Pancreas (tissue), 10 donors: ENCODE data around the gene ATRNL1. TPM values are rescaled to one million over a fixed set of nuclear protein-coding genes. Genes with fewer than 3 reads are reported as not detected.
A peak's percentile ranks its signal among the peaks of the same experiment; 100 is the strongest.

ENCODE experiments used
- ATAC-seq, 4 donors: fragments of 200-7000 bp; cut with Tn5 transposase; one replicate each; pipeline versions ENCODE4 v1.8.0 to v1.9.1; 2020; ENCODE audit warnings: mild to moderate bottlenecking in 4 of 4, moderate library complexity in 4 of 4
- DNase-seq, 6 donors: peaks; one replicate each; pipeline ENCODE4 v3.0.0-alpha.2; 2020
- FAIRE-seq: peaks from 2 replicates; lab custom pipeline; 2012; peaks lifted over from hg19 to GRCh38; lab: Jason Lieb, UNC
- H3K27ac ChIP-seq, 4 donors: fragments of 200-600 bp; sonication (generic); 1 replicate in 3 of 4; 2 replicates in 1 of 4; pipeline versions ENCODE4 v1.5.0 to v1.8.0; 2020
- H3K27me3 ChIP-seq, 4 donors: fragments of 200-600 bp; one replicate each; pipeline ENCODE4 v1.8.0; 2021
- H3K36me3 ChIP-seq, 3 donors: fragments of 200-600 bp; sonication (generic) in 1 of 3; one replicate each; pipeline versions ENCODE4 v1.5.0 to v1.8.0; 2020 to 2021
- H3K4me1 ChIP-seq, 3 donors: fragments of 200-600 bp; one replicate each; pipeline ENCODE4 v1.8.0; 2021
- H3K4me3 ChIP-seq, 4 donors: fragments of 200-600 bp; sonication (generic) in 2 of 4; one replicate each; pipeline versions ENCODE4 v1.5.0 to v1.8.0; 2020 to 2021
- H3K9me3 ChIP-seq, 4 donors: fragments of 200-600 bp; one replicate each; pipeline ENCODE4 v1.8.0; 2021
- WGBS, 2 donors: extraction: QIAGEN DNeasy Blood & Tissue Kit; methylation state at CpG; one replicate each; pipeline ENCODE4 v1.1.7; 2013; 5-methylcytosine and 5-hydroxymethylcytosine counted together
- intact Hi-C, 3 donors: fragments of 100-400 bp; cut with DNase I; formaldehyde crosslinking; loops; one replicate each; pipeline versions ENCODE4 v1.11.1 to v1.14.2; 2022
- polyA plus RNA-seq, 2 donors: library from polyadenylated mRNA; stranded (reverse); fragments of 200-250 nt; gene quantifications; one replicate each; pipeline ENCODE4 v1.2.3, GENCODE V29; 2013
- total RNA-seq, 6 donors: library from RNA; stranded (reverse); fragmentation: NEBNext Ultra II Directional in 4 of 6; extraction: Animal tissue kit (Norgen Biotek cat#: 25700) in 4 of 6; gene quantifications; one replicate each; pipeline versions ENCODE4 v1.2.1 to v1.2.4, GENCODE V29; 2021 to 2023
- TF ChIP-seq, protein P1 (sequence below), 4 donors: fragments of 200-600 bp; sonication (generic) in 3 of 4; IDR thresholded peaks; one replicate each; pipeline versions ENCODE4 v1.5.0 to v1.8.0; 2021; ENCODE audit warnings: antibody characterized with exemption in 4 of 4
- donor health status: healthy with polysubstance abuse.
- donor health status: DM: no; HTN: no; CAD: no; lungs with moderate emphysema.
- donor health status: DM: no; HTN: no; CAD: no.
- donor health status: control.
- donor health status: control.
- donor health status: Bipolar disorder and iron deficiency.
- donor health status: DM: yes; HTN: yes; CAD: no.
- donor health status: DM: no; HTN: no; CAD: no.
- donor health status: DM: no; HTN: no; CAD: no.
- donor health status: DM: yes; HTN: yes; CAD: no.

ATRNL1 gene
- total and polyA plus RNA-seq, 8 donors = 0.91 to 5.7 (median 3.9) TPM

DNA sequence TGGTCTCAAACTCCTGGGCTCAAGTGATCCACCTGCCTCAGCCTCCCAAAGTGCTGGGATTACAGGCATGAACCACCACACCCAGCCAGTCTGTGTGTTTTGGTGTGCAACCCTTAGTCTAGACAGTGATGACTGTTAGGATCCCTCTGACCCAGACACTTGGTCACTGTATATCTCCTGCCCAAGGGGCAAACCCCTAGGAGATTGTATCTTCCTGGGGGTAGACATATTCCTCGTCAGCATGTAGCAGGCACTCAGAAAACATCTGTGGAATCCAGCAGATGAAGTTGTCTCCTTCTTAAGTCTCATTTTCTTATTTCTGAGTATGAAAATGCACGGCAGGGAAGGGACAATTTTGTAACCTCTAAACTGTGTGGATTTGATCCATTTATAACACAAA lies 887.3 kb downstream of the ATRNL1 start:
- H3K27ac ChIP-seq = no peak overlapping the region
- H3K9me3 ChIP-seq = no peaks in the 10 kb centered on the region
- peaks cover 0 to 5% (median 0%) of the 10 kb centered on the region in 4 donors for H3K27me3 ChIP-seq
- DNase-seq (no peak), ATAC-seq (no peak), FAIRE-seq (no peak)
- H3K4me3 ChIP-seq = no peak overlapping the region
- 68 to 73% methylated on average over 2 of the region's 2 CpGs for WGBS, 2 donors
- intact Hi-C loops = no loop called here
- H3K4me1 ChIP-seq = no peaks in the 10 kb centered on the region
- H3K36me3 ChIP-seq = no peaks in the 10 kb centered on the region
- TF ChIP-seq, protein P1, sequence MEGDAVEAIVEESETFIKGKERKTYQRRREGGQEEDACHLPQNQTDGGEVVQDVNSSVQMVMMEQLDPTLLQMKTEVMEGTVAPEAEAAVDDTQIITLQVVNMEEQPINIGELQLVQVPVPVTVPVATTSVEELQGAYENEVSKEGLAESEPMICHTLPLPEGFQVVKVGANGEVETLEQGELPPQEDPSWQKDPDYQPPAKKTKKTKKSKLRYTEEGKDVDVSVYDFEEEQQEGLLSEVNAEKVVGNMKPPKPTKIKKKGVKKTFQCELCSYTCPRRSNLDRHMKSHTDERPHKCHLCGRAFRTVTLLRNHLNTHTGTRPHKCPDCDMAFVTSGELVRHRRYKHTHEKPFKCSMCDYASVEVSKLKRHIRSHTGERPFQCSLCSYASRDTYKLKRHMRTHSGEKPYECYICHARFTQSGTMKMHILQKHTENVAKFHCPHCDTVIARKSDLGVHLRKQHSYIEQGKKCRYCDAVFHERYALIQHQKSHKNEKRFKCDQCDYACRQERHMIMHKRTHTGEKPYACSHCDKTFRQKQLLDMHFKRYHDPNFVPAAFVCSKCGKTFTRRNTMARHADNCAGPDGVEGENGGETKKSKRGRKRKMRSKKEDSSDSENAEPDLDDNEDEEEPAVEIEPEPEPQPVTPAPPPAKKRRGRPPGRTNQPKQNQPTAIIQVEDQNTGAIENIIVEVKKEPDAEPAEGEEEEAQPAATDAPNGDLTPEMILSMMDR (IDR thresholded peaks at IDR 0.05) = no peak

DNA sequence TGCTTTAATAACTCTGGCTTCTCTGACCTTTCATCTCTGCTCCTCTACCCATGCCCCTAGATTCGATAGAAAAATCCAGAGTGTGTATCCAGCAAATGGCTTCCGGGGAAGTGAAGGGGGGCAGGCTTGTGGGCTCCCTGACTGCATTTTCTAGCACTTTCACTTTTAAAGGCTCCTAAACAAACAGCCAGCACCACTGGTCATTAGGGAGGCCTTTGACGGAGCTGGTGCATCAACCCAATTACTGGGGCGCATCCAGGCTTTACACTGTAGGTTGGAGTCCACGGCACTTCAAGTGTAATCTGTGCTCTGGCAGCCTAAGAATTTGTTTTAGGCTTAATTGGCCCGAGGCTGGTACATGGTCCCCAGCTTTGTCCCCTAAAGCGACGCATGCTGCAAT lies 887.9 kb downstream of the ATRNL1 start:
- DNase-seq (no peak), FAIRE-seq (no peak), ATAC-seq (peak in 1 of 4 donors; percentile 27)
- TF ChIP-seq, protein P1 (IDR thresholded peaks at IDR 0.05) = no peak
- WGBS, 2 donors = 57 to 65% methylated on average over 8 of the region's 8 CpGs
- H3K27ac ChIP-seq = no peak overlapping the region
- H3K27me3 ChIP-seq = peaks cover 0 to 5% (median 0%) of the 10 kb centered on the region in 4 donors
- no peak overlapping the region for H3K4me3 ChIP-seq
- intact Hi-C loops = no loop called here
- H3K36me3 ChIP-seq = no peaks in the 10 kb centered on the region
- no peaks in the 10 kb centered on the region for H3K4me1 ChIP-seq
- H3K9me3 ChIP-seq = no peaks in the 10 kb centered on the region

DNA sequence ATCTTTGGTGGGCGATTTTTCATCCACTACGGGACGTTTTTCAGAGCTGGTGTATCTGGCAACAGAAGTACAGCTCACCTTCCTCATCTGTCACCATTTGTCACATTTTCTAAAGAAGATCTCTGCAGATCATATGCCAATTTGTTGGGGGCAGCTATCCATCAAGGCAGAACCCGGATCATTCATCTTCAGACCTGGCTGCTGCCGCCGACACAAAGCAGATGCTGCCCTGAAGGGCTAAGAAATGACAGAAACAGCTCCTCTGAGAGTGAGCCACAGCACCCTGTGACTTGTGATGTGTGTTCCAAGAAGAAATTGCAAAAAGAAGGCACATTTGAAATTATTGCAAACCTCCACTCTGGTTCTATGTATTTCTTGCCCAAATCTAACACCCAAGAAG lies 888.9 kb downstream of the ATRNL1 start:
- Histone ChIP-seq H3K36me3 (no peaks in the 10 kb centered on the region), H3K27ac (no peak overlapping the region), H3K9me3 (no peaks in the 10 kb centered on the region), H3K4me3 (no peak overlapping the region), H3K27me3 (peaks cover 0 to 5% (median 0%) of the 10 kb centered on the region in 4 donors), H3K4me1 (no peaks in the 10 kb centered on the region)
- TF ChIP-seq, protein P1 (IDR thresholded peaks at IDR 0.05) = no peak
- DNase-seq (no peak), ATAC-seq (no peak), FAIRE-seq (no peak)
- intact Hi-C loops = no loop called here
- WGBS, 2 donors = 90 to 93% methylated on average over 6 of the region's 6 CpGs

DNA sequence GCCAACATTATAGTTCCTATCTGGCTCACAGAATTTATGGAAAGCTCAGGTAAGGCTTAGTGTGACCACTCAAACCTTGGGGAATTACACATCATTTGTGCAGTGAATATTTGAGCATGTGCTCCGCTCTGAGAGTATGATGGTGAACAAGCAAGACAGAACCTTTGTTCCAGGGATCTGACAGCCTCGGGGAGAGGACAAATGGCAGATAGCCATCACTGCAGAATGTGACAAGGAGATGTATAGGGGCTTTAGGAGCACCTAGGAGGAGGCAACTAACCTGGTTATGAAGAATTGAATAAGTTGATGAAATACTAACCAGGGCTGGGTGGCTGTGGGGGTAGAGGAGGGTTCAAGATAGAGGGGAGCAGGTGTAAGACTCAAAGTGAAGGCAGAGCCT lies 889.4 kb downstream of the ATRNL1 start:
- no peaks in the 10 kb centered on the region for H3K9me3 ChIP-seq
- no peaks in the 10 kb centered on the region for H3K36me3 ChIP-seq
- TF ChIP-seq, protein P1 (IDR thresholded peaks at IDR 0.05) = no peak
- no peak for FAIRE-seq
- 90 to 95% methylated on average over 2 of the region's 2 CpGs for WGBS, 2 donors
- DNase-seq = no peak
- H3K4me3 ChIP-seq = no peak overlapping the region
- ATAC-seq = no peak
- H3K27ac ChIP-seq = no peak overlapping the region
- H3K4me1 ChIP-seq = no peaks in the 10 kb centered on the region
- intact Hi-C loops = no loop called here
- H3K27me3 ChIP-seq = peaks cover 0 to 5% (median 0%) of the 10 kb centered on the region in 4 donors

DNA sequence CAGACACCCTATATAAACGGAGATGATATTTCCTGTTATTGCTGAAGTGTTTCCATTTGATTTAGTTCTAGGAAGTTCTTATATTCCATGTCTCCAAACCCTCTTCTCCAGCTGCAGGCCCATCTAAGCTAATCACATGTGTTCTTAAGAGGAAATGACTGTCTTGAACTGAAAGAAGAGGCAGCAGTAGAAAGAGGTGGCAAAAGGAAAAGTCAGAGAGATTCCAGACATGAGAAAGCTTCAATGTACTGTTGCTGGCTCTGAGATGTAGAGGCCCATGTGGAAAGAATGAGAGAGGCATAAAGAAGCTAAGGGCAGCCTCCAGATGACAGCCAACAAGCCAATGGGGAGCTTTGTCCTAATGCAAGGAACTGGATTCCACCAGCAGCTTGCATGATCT lies 892.6 kb downstream of the ATRNL1 start:
- no peak overlapping the region for H3K4me3 ChIP-seq
- ATAC-seq (no peak), FAIRE-seq (no peak), DNase-seq (no peak)
- no peaks in the 10 kb centered on the region for H3K27me3 ChIP-seq
- H3K27ac ChIP-seq = no peak overlapping the region
- intact Hi-C loops = no loop called here
- WGBS, 2 donors = 58 to 72% methylated on average over 1 of the region's 1 CpG
- no peaks in the 10 kb centered on the region for H3K9me3 ChIP-seq
- H3K36me3 ChIP-seq = no peaks in the 10 kb centered on the region
- TF ChIP-seq, protein P1 (IDR thresholded peaks at IDR 0.05) = no peak
- no peaks in the 10 kb centered on the region for H3K4me1 ChIP-seq
